Muscle of back (tissue), 13 donors: ENCODE measurements around the gene FKBP10. TPM values are rescaled to one million over a fixed set of nuclear protein-coding genes. Genes with fewer than 3 reads are reported as not detected.
A peak's percentile ranks its signal among the peaks of the same experiment; 100 is the strongest.
"Not testable (repeated sequence)": the region's sequence is repeated elsewhere in the genome, so short reads cannot be mapped to it uniquely, and the experiment has no call there.

Source experiments
- DNase-seq, 3 donors: peaks; one replicate each; pipeline versions ENCODE4 v3.0.0 to v3.0.0-alpha.2; 2013
- long read RNA-seq, 9 donors: transcript quantifications; one replicate each; lab custom pipeline, GENCODE V29; 2026
- polyA plus RNA-seq, 10 donors: library from polyadenylated mRNA; unstranded; fragments of 120-200 nt; gene quantifications; one replicate each; pipeline ENCODE4 v1.2.1, GENCODE V29; 2013; ENCODE audit not compliant: insufficient read length in 10 of 10

Gene FKBP10, protein sequence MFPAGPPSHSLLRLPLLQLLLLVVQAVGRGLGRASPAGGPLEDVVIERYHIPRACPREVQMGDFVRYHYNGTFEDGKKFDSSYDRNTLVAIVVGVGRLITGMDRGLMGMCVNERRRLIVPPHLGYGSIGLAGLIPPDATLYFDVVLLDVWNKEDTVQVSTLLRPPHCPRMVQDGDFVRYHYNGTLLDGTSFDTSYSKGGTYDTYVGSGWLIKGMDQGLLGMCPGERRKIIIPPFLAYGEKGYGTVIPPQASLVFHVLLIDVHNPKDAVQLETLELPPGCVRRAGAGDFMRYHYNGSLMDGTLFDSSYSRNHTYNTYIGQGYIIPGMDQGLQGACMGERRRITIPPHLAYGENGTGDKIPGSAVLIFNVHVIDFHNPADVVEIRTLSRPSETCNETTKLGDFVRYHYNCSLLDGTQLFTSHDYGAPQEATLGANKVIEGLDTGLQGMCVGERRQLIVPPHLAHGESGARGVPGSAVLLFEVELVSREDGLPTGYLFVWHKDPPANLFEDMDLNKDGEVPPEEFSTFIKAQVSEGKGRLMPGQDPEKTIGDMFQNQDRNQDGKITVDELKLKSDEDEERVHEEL
- polyA plus RNA-seq: 100 to 1,000 TPM; 104 to 191 (median 135) TPM
- long read RNA-seq, donor 1, transcript FKBP10-201 (10 exons, 2,662 nt): major isoform, 17 of 40 reads
- long read RNA-seq, donor 1, partial matches to known transcripts: 21 of 40 reads
- long read RNA-seq, donor 1, other reads (novel, unspliced or antisense): 0 of 40 reads
- long read RNA-seq, donor 2, transcript FKBP10-201 (10 exons, 2,662 nt): major isoform, 18 of 29 reads
- long read RNA-seq, donor 2, partial matches to known transcripts: 7 of 29 reads
- long read RNA-seq, donor 2, other reads (novel, unspliced or antisense): 0 of 29 reads
- long read RNA-seq, donor 3: 0 reads
- long read RNA-seq, donor 4, transcript FKBP10-201 (10 exons, 2,662 nt): major isoform, 17 of 40 reads
- long read RNA-seq, donor 4, partial matches to known transcripts: 21 of 40 reads
- long read RNA-seq, donor 4, other reads (novel, unspliced or antisense): 0 of 40 reads
- long read RNA-seq, donor 5, transcript FKBP10-201 (10 exons, 2,662 nt): major isoform, 23 of 164 reads
- long read RNA-seq, donor 5, partial matches to known transcripts: 107 of 164 reads
- long read RNA-seq, donor 5, other reads (novel, unspliced or antisense): 27 of 164 reads
- long read RNA-seq, donor 6, transcript FKBP10-201 (10 exons, 2,662 nt): major isoform, 30 of 65 reads
- long read RNA-seq, donor 6, partial matches to known transcripts: 31 of 65 reads
- long read RNA-seq, donor 6, other reads (novel, unspliced or antisense): 0 of 65 reads
- long read RNA-seq, donor 7, transcript FKBP10-201 (10 exons, 2,662 nt): major isoform, 24 of 38 reads
- long read RNA-seq, donor 7, partial matches to known transcripts: 9 of 38 reads
- long read RNA-seq, donor 7, other reads (novel, unspliced or antisense): 0 of 38 reads
- long read RNA-seq, donor 8, transcript FKBP10-201 (10 exons, 2,662 nt): major isoform, 12 of 33 reads
- long read RNA-seq, donor 8, partial matches to known transcripts: 19 of 33 reads
- long read RNA-seq, donor 8, other reads (novel, unspliced or antisense): 0 of 33 reads
- long read RNA-seq, donor 9: 0 reads

DNA sequence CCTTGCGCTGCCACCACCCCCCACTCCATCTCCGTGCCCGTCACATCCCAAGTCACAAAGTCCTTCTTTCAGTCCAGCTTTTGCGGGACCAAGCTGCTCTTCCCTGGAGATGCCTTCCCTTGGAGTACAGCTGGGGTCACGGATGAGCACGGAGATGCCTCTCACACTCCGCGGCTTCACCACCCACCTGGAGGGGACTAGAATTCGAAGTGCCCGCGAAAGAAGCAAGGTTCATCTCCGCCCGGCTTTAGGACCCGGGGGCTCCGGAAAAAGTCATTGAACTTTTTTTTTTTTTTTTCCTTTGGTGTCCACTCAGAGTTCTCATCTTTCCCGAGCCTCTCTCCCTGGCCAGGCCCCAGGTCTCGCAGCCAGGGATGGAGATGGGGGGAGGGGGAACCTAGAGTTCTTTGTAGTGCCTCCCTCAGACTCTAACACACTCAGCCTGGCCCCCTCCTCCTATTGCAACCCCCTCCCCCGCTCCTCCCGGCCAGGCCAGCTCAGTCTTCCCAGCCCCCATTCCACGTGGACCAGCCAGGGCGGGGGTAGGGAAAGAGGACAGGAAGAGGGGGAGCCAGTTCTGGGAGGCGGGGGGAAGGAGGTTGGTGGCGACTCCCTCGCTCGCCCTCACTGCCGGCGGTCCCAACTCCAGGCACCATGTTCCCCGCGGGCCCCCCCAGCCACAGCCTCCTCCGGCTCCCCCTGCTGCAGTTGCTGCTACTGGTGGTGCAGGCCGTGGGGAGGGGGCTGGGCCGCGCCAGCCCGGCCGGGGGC lies at the start of gene FKBP10:
Gene FKBP10, plus strand, starts transcription at position 624 of the 771 bp plus-strand sequence. Its CDS starts 31 bp downstream, at position 655.
- DNase-seq: peak; percentile 92 to 97 (median 93)

DNA sequence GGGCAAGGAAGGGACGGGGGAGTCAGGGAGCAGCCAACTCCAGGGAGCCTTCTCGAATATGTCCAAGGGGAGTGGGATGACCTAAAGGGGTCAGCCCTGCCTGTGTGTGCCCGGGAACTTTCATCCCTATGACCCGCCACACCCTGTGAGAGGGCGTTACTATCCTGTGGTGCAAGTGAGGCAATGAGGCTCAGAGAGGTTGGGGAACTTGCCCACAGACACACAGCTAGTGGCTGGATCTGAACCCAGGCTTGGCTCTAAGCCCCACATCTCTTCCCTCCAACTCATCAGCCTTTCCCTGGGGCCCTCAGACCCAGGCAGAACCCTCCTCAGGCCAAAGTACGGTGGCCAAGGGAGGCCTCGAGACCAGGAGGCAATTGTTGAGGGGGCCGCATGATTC lies 49.5 kb upstream of the FKBP10 start:
- DNase-seq: no peak

DNA sequence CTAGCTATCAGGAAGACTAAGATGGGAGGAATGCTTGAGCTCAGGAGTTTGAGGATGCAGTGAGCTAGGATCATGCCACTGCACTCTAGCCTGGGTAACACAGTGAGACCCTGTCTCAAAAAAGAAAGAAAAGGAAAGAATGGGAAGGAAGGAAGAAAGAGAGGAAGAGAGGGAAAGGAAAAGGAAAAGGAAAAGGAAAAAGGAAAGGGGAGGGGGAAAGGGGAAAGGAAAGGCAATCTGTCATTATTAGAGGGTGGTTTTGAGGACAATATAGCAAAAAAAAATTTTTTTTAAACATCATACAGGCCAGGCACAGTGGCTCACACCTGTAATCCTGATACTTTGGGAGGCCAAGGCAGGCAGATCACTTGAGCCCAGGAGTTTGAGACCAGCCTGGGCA lies 46.7 kb upstream of the FKBP10 start:
- no peak for DNase-seq

DNA sequence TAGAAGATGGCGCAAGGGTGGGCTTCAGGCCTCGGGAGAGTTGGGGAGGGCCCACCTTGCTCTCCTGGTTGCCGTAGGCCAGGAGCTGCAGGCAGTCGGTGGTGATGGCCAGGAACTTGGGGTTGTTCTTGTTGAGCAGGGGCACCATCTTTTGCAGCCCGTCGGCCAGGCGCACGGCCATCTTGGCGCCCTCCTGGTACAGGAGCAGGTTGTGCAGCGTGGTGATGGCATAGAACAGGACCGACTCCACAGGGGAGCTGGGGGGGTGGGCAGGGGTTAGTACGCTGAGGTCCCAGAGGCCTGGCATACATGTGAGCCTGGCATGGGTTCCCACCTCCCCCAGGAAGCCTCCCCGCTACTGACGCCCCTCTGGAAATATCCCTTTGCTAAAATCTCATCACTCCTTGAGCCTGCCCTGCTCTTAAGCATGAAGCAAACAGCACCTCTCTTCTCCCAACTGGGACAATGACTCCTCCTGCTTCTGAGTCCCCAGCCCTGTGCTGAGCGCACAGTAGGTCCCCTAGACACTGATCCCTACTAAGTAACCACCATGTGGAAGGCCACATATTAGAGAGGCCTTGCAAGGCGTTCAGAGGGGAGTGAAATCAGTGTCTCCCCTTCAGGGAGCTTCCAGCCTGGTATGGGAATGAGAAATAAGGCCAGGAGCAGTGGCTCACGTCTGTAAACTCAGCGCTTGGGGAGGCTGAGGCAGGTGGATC lies 45.3 kb upstream of the FKBP10 start:
- DNase-seq: no peak

DNA sequence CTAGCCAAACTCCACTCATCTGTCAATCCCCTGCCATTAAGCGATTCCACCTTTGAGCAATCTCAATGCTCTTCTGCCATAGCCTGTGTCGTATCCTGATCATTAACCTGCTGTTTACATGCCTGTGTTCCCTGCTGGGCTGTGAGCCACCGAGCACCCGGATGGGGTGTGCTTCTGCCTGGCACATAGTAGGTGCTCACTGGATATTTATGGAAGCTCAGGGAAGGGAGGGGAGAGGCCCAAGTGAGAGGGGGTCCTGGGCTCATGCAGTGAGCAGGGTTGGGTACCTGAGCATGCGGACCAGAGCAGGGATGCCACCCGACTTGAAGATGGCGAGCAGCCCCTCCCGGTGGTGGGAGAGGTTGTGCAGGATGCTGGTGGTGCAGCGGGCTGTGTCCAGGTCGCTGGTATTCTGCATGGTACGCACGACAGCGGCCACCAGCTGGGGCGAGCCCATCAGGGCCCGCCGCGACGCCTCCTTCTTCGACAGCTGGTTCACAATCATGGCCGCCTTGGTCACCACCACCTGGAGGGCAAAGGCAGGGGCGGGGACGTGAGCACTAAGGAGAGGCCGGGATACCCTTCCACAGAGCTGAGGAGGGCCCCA lies 44.0 kb upstream of the FKBP10 start:
- DNase-seq: no peak

DNA sequence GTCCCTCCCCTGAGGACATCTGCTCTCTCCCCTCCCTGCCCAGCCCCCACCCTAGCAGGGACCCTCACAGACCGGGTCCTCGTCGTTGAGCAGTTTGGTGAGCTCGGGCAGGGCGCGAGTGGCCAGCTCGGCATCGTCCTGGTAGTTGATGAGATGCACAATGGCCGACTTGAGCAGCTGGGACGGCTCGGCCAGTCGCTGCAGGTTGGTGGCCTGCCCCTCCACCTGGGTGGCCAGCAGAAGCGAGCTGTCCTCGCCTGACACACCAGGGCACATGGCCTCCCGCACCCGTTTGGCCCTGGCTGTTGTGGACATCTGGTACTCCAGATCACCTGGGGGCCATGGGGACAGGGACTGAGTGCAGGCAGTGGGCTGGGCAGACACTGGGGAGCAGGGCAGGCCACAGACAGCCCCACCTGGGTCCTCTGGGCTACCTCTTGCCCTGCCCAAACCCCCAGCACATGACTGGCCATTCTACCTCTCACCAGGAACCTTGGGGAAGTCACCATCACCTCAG lies 43.4 kb upstream of the FKBP10 start:
- no peak for DNase-seq

DNA sequence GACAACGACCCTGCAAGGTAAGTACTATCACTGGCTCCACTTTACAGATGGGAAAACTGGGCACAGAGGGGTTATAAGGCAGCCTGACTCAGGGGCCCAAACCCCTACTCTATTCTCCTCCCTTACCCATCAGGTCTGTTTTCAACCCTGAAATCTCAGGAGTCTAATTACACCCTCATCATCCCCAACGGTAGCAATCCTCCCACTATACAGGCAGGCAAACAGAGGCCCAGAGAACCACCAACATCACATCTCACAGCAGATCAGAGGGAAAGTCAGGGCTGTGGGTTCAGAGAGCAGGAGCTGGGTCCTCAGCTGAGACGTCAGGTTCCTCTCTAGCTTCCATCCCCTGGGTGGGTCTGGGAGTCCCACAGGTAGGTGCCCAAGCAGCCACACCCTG lies 42.8 kb upstream of the FKBP10 start:
- DNase-seq: no peak

DNA sequence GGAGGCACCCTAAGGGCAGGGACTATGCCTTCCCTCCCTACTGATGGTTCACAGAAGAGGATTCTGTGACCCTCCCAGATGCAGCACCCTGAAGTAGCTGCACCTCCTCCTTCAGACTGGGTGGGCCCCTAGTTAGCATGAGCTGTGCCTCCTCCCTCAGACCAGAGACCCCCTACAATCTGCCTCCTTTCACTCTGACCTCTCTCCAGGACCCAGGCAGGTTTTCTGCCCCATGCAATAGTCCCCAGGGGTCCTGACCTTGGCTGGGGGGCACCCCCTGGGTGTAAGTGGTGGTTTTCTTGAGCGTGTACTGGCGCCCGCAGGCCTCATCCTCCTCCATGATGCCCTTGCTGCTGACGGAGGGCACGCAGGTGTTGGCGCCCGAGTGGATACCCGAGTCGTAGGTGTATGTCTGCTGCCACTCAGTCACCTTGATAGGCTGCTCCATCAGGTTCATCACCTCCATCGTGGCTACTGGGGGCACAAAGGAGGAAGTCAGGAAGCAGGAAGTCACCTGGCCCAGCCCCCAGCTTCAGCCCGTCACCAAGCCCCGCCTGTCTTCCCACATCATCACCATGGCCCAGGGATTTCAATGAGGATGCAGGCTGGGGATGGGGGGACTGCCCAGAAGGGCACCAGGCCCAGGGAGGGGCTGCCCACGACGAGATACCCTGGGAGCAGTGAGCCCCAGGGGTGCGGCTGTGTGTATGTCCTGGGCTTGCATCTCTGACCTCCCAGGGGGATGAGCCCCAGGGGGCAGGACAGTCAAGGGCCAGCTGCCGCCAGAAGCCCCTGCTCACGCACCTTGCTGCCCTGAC lies 41.2 kb upstream of the FKBP10 start:
- no peak for DNase-seq

DNA sequence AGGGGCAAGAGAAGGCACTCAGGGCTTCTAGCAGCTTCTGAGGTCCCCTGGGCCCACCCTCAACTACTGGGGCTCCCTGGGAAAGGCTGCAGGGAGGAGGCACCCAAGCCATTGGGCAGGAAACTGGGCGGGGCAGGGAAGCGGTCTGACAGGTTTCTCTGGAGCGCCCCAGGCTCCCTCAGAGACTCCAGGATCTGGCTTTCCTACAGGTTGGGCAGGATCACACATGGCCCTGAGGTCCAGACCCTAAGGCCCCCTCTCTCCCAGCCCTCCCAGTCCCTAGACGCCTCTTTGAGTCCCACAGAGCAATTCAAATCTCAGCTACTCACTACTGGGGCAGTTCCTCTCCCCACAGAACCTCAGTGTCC lies 40.6 kb upstream of the FKBP10 start:
- no peak for DNase-seq

DNA sequence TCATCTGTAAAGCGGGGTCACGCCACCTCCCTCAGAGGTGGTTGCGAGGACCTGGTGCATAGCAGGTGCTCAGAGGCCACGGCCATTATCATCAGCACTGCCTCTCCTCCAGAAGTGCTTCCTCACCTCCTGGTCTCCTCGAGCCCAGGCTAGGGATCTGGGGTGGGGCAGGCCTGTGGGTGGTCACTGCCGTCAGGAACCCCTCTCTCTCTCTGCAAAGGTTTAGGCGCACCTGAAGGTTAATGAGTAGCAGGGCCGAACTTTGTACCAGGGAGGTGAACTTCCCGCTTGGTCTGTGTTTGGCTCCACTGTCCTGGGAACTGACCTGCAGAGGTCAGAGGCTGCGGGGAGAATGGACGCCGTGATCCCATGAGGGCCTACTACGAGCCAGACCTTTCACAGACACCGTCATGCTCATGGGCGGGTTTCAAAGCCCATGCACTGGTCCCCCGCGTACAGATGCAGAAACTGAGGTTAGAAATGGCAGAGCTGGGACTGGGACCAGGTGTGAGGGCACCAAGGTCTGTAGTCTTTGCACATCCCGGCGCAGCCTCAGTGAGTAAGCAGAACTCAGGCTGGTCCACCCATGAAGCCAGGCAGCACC lies 40.1 kb upstream of the FKBP10 start:
- DNase-seq: no peak

DNA sequence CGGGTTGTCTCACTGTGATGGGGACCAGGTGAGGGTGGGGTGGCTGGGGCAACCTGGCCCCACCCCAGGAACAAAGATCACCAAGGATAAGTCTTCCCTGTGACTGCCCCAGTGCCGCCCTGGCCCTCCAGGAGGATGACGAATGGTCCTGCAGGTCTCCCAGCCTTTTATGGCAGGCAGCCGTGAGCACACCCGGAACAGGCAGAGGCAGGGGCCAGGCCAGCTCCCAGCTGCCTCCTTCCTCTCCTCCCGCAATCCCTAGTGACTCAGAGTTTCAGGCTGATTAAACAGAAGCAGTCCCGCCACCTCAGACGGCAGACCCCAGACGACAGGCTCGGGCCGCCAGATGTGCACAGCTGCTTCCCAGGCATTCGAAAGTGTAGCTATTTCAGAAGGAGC lies 39.6 kb upstream of the FKBP10 start:
- peak; percentile 23 to 61 (median 46) for DNase-seq

DNA sequence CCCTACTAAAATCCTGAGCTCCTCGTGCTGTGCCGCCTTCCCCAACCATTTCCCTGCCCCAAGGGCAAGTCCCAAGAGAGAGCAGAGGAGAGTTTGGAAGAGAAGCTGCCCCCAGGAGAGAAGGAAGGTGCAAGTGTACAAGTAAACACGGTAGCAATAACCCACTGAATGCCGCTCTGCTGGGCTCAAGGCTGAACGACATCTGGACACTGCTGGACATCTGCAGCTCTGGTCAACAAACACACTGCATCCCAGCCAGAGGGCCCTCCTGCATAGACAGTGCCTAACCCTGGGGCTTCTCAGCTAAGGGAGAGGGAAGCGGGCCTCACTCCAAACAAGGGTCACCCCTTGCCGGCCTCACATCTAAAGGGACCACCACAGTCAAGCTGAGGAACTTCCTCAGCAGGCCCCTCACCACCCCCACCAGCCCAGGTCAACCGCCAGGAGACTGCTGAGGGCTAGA lies 39.0 kb upstream of the FKBP10 start:
- DNase-seq: peak in 1 of 3 donors; percentile 59

DNA sequence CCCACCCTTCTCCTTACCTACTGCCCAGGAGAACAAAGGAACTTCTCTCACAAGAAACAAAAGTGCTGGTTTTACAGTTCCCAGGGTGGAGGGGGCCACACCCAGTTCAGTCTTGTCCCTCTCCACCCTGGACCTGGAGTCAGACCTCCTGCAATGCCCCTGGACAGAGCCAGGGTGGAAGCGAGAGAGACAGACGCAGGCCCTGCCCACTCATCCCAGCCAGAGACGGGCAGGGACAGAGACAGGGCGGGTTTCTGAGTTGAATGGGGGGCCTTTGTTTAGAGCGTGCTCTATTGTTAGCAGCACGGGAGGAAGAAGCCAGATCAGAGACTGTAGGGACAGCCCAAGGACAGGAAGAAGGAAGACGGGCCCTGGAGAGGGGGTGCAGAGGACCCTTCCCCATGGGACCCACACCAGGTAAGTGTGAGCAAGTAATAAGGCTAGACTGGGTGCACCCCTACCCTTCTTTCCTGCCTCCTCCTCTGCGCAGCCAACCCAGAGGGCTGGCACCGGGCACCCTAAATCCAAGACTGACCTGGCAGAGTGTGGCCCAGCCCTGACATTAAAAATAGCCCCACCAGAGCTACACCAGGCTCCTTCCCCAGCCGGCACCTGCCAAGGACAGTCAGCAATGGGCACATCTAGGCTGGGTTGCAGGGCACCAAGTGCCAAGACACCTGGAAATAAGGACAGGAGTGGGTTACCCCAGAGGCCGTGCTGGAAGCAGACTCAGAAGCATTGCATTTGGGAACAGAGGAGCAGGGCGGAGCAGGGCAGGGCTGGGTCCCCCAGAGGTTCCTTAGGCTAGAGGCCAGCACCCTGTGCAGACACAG lies 37.2 kb upstream of the FKBP10 start:
- no peak for DNase-seq

DNA sequence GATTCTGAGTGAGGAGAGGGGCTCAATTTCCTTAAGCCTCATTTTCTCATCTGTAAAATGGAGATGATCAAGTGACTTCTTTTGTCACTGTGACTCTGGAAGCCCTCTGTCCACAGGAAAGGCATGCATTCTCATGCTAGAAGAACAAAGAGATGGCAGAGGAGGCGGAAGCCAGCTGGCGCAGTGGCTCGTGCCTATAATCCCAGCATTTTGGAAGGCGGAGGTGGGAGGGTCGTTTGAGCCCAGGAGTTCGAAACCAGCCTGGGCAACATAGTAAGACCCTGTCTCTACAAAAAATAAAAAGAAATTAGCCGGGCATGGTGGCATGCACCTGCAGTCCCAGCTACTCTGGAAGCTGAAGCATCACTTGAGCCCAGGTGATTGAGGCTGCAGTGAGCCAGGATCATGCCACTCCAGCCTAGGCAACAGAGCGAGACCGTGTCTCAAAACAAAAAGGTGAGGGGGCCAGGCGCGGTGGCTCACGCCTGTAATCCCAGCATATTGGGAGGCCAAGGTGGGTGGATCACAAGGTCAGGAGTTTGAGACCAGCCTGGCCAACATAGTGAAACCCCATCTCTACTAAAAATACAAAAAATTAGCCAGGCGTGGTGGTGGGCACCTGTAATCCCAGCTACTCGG lies 36.4 kb upstream of the FKBP10 start:
- DNase-seq: not testable (repeated sequence)

DNA sequence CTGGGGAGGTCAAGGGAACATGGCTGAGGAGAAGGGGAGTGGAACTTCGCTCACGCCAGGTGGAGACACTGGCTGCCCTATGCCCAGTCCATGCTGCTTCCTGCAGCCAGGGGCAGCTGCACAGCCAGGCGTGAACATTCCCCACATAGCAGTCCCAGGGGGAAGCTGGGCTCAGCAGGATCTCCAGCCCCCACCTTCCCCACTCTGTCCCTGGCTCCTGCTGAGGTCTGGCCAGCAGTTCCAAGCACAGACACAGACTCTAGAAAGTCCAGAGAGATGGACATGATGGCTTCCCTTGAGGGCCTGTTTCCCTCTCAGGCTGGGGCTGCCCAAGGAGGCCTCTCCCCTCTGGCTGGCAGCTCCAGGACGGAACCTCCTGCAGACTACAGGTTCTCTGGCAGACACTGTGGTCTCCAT lies 35.6 kb upstream of the FKBP10 start:
- peak in 1 of 3 donors; percentile 52 for DNase-seq
